HepG2 (cell line): ENCODE data around the gene LIMK2. TPM values are rescaled to one million over a fixed set of nuclear protein-coding genes. Genes with fewer than 3 reads are reported as not detected.

Experiments used
- ATAC-seq: fragments of 200-7000 bp; cut with Tn5 transposase; 3 replicates; pipeline ENCODE4 v1.9.1; 2020; ENCODE audit warnings: mild to moderate bottlenecking, moderate library complexity
- BruUV-seq: library from RNA; stranded (reverse); fragments of 400-500 nt; replicated peaks from 2 replicates; lab custom pipeline; 2021; lab: Mats Ljungman, UMichigan
- CTCF ChIA-PET: fragments of 300-600 bp; formaldehyde crosslinking; extraction: SDS; loops from one replicate; lab custom pipeline; 2021; ENCODE audit warnings: low total read pairs, inconsistent platforms, low intra/inter-chr PET ratio; lab: Yijun Ruan, JAX
- POLR2A ChIA-PET: fragments of 350-600 bp; sonication (Branson Sonifier 250); formaldehyde crosslinking; loops from one replicate; lab custom pipeline; 2020; ENCODE audit warnings: antibody characterized with exemption, inconsistent platforms; lab: Yijun Ruan, JAX
- DNase-seq: peaks from one replicate; pipeline ENCODE4 v3.0.0-alpha.2; 2015; ENCODE audit warnings: low spot score
- FAIRE-seq: peaks from 3 replicates; lab custom pipeline; 2011; peaks lifted over from hg19 to GRCh38; lab: Jason Lieb, UNC
- H2AFZ ChIP-seq: one replicate; pipeline ENCODE4 v1.6.1; 2011; ENCODE audit warnings: low read length, inconsistent platforms
- H3K27ac ChIP-seq: fragments of 300-600 bp; 3 replicates; pipeline ENCODE4 v1.8.0; 2011; ENCODE audit warnings: mixed run types, mild to moderate bottlenecking, mixed read lengths, low read length, inconsistent platforms; ENCODE audit not compliant: insufficient read depth; ENCODE audit errors: extremely low read length
- H3K27me3 ChIP-seq, 2 experiments: fragments of 200-600 bp in 1 of 2; 2 replicates in 1 of 2; 3 replicates in 1 of 2; pipeline versions ENCODE4 v1.6.0 to v1.8.0; 2011; ENCODE audit warnings: low read length in 2 of 2, mild to moderate bottlenecking in 2 of 2, moderate library complexity in 2 of 2, inconsistent platforms in 1 of 2; ENCODE audit not compliant: insufficient read depth in 2 of 2, control insufficient read depth in 1 of 2
- H3K36me3 ChIP-seq, 2 experiments: fragments of 200-600 bp in 1 of 2; replicated peaks in 1 of 2; 2 replicates in 1 of 2; 3 replicates in 1 of 2; pipeline versions ENCODE4 v1.5.1 to v1.8.0; 2011; ENCODE audit warnings: low read length in 2 of 2, inconsistent platforms in 1 of 2; ENCODE audit not compliant: insufficient read depth in 2 of 2, control insufficient read depth in 1 of 2
- H3K4me1 ChIP-seq: 2 replicates; pipeline ENCODE4 v1.5.1; 2012; ENCODE audit warnings: low read length, inconsistent platforms; ENCODE audit not compliant: insufficient read depth
- H3K4me2 ChIP-seq: 2 replicates; pipeline ENCODE4 v1.6.0; 2011; ENCODE audit warnings: low read depth, low read length, inconsistent platforms
- H3K4me3 ChIP-seq, 3 experiments: fragments of 200-600 bp in 1 of 3; sonication (generic), shearing (Covaris generic) in 1 of 3; replicated peaks in 1 of 3; 2 replicates each; pipeline ENCODE4 v1.5.1; 2011 to 2016; ENCODE audit warnings: low read length in 3 of 3, inconsistent platforms in 2 of 3, low read depth in 2 of 3, mild to moderate bottlenecking in 2 of 3, control low read depth in 1 of 3, mixed read lengths in 1 of 3; ENCODE audit not compliant: insufficient read depth in 1 of 3
- H3K79me2 ChIP-seq: one replicate; pipeline ENCODE4 v1.6.1; 2011; ENCODE audit warnings: low read length, inconsistent platforms; ENCODE audit not compliant: insufficient read depth
- H3K9ac ChIP-seq: 2 replicates; pipeline ENCODE4 v1.6.0; 2011; ENCODE audit warnings: mild to moderate bottlenecking, low read depth, low read length, inconsistent platforms; ENCODE audit not compliant: insufficient read depth
- H3K9me3 ChIP-seq: 2 replicates; pipeline ENCODE4 v1.5.1; 2012; ENCODE audit warnings: mild to moderate bottlenecking, low read length
- H4K20me1 ChIP-seq: 2 replicates; pipeline ENCODE4 v1.6.0; 2011; ENCODE audit warnings: inconsistent platforms, mild to moderate bottlenecking, low read length, moderate library complexity; ENCODE audit not compliant: insufficient read depth
- ISX ChIP-seq: sonication (generic); formaldehyde crosslinking; conservative IDR thresholded peaks from 2 replicates; pipeline ENCODE4 v1.5.0; 2020; ENCODE audit warnings: missing genetic modification reagents
- SAP130 ChIP-seq: IDR thresholded peaks from 2 replicates; pipeline ENCODE4 v1.6.1; 2016; ENCODE audit warnings: low read depth
- SCMH1 ChIP-seq: sonication (generic); formaldehyde crosslinking; IDR thresholded peaks from 2 replicates; pipeline ENCODE4 v1.9.0; 2021; ENCODE audit warnings: missing genetic modification reagents, mild to moderate bottlenecking, borderline replicate concordance
- TCF7L2 ChIP-seq: IDR thresholded peaks from 2 replicates; pipeline ENCODE4 v1.6.1; 2011; ENCODE audit warnings: mild to moderate bottlenecking, low read depth, low read length, moderate library complexity
- ZBTB1 ChIP-seq: sonication (generic); formaldehyde crosslinking; IDR thresholded peaks from 2 replicates; pipeline ENCODE4 v1.4.0; 2020; ENCODE audit warnings: missing genetic modification reagents, borderline replicate concordance
- ZNF335 ChIP-seq: sonication (generic); formaldehyde crosslinking; IDR thresholded peaks from 2 replicates; pipeline ENCODE4 v1.4.0; 2020; ENCODE audit warnings: missing genetic modification reagents
- ZNF776 ChIP-seq: sonication (generic); formaldehyde crosslinking; IDR thresholded peaks from 2 replicates; pipeline ENCODE4 v1.4.0; 2020; ENCODE audit warnings: mild to moderate bottlenecking, missing genetic modification reagents
- WGBS: methylation state at CpG from one replicate; pipeline ENCODE4 v1.1.6; 2017; ENCODE audit warnings: low lambda C conversion rate; 5-methylcytosine and 5-hydroxymethylcytosine counted together
- in situ Hi-C: cut with HindIII; loops from 2 replicates; pipeline ENCODE4 v1.10.0; 2017; ENCODE audit warnings: low pct_unique_long_range_greater_than_20kb; ENCODE audit not compliant: extremely low pct_ligation_motif_present
- intact Hi-C: fragments of 100-400 bp; cut with micrococcal nuclease; formaldehyde crosslinking; loops from one replicate; pipeline ENCODE4 v1.10.0; 2022; ENCODE audit not compliant: unreplicated experiment
- polyA plus RNA-seq, 8 experiments: library from polyadenylated mRNA; depleted of rRNA in 3 of 8; stranded (reverse) in 7 of 8; unstranded in 1 of 8; fragments of >200 nt; fragmentation: Illumina TruSeq in 4 of 8; extraction: Trizol in 4 of 8; gene quantifications; 2 replicates each; pipeline versions ENCODE4 v1.2.1 to v1.2.3, GENCODE V29; 2011 to 2016; ENCODE audit warnings: low read depth in 4 of 8, missing spikeins in 1 of 8, mixed read lengths in 1 of 8; ENCODE audit not compliant: insufficient read depth in 1 of 8
- total RNA-seq, 5 experiments: library from RNA; depleted of rRNA; stranded (reverse); fragments of >200 nt; fragmentation: Illumina TruSeq; extraction: Trizol; gene quantifications; 2 replicates each; pipeline ENCODE4 v1.2.3, GENCODE V29; 2016; ENCODE audit warnings: low read depth in 1 of 5
- TF ChIP-seq, protein P1 (sequence below): sonication (generic); formaldehyde crosslinking; IDR thresholded peaks from 2 replicates; pipeline ENCODE4 v1.8.0; 2023; ENCODE audit warnings: mild to moderate bottlenecking, missing genetic modification reagents
- TF ChIP-seq, protein P2 (sequence below): sonication (generic); formaldehyde crosslinking; IDR thresholded peaks from 2 replicates; pipeline ENCODE4 v1.5.0; 2020; ENCODE audit warnings: missing genetic modification reagents
- TF ChIP-seq, protein P3 (sequence below): sonication (generic); formaldehyde crosslinking; conservative IDR thresholded peaks from 2 replicates; pipeline ENCODE4 v1.4.0; 2020; ENCODE audit warnings: mild to moderate bottlenecking, missing genetic modification reagents, moderate library complexity

The LIMK2 gene
- total and polyA plus RNA-seq, 2 of the 13 experiments (the other 11 are each of a cell fraction or from before 2014, with no cell fraction given), result 20.9 to 29.8 TPM

DNA sequence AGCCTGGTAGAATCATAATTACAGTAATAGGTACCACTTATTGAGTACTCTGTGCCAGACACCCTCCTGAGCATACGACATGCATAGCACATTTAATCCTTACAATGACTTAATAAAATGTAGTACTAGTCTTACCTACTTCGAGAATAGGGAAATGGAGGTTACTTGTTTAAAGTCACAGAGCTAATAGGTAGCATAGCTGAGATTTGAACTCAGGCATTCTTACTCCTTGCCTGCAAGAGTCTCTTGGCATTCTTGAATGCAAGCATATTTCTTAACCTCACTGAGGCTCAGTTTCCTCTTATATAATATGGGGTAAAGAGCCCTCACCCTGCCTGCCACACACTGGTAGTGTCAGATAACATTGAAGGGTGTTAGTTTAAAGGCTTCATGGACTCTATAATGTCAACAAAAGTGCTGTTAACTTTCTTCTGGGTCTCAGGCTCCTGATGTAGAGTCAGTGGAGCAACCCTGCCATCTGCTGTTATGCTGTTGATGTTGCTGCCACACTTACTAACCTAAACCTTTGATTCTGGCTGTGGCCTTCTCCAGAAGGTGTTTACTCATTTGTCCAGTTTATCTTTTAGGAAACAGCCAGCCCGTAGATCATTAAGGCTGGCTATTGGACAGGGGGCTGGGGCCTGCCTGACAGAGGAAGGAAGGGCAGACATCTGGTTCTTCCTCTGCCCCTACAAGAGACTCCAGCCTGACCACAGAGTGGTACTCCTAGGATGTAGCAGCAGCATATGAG, 18.9 kb downstream of the LIMK2 start (continued):
- TF ChIP-seq, protein P1, sequence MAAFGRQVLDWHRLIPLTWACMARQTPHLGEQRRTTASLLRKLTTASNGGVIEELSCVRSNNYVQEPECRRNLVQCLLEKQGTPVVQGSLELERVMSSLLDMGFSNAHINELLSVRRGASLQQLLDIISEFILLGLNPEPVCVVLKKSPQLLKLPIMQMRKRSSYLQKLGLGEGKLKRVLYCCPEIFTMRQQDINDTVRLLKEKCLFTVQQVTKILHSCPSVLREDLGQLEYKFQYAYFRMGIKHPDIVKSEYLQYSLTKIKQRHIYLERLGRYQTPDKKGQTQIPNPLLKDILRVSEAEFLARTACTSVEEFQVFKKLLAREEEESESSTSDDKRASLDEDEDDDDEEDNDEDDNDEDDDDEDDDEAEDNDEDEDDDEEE, result no peak

DNA sequence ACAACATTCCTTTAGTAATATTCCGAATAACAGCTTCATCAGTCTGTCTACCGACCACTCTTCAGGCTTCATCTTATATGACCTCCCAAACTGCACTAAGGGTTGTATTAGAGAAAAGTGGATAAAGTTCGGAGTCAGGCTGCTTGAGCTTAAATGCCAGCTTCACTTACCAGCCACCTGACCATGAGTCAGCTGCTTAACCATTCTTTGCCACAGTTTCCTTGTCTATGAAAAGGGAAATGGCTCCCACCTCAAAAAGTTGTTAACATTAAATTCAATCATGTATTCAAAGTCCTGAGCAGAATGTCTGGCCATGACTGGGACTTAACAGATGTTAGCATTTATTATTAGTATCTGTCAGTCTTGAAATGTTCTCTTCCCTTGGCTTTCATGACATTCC, 20.9 kb downstream of the LIMK2 start:
- ChIA-PET CTCF (interaction anchor here (1.2 to 2.9 kb wide), 2 partner anchors 22 to 34 kb away, joined by 4 to 34 read pairs; partner anchors contain the start of gene LIMK2), POLR2A (interaction anchor here (1.1 to 11.8 kb wide), 2 partner anchors 10 to 21 kb away, joined by 3 to 168 read pairs; partner anchors contain the start of gene LIMK2)
- Histone ChIP-seq H3K4me1 (peaks cover 41% of the 10 kb centered on the region), H3K79me2 (peaks cover 52% of the 10 kb centered on the region), H2AFZ (no peak overlapping the region), H3K9me3 (no peaks in the 10 kb centered on the region), H3K4me2 (no peak overlapping the region), H4K20me1 (peaks cover 6% of the 10 kb centered on the region; the same call in 1 of the 2 replicates), H3K36me3 (peaks cover 17 to 54% of the 10 kb centered on the region in 2 experiments), H3K9ac (no peak overlapping the region), H3K27ac (no peak overlapping the region), H3K27me3 (no peaks in the 10 kb centered on the region), H3K4me3 (no peak overlapping the region)
- in situ Hi-C loops, result loop anchor here (5.0 kb wide), 1 partner anchor 36 kb away; no protein-coding TSS in a partner anchor
- 97% methylated on average over 3 of the region's 3 CpGs for WGBS
- intact Hi-C loops, result loop anchor here (5.0 kb wide), 1 partner anchor 71 kb away; the partner anchor contains the start of gene RNF185
- ATAC-seq (no peak), FAIRE-seq (no peak), DNase-seq (no peak)
- TF ChIP-seq ZNF335 (CRISPR knock-in tag), result no peak
- no TSS peak for BruUV-seq

DNA sequence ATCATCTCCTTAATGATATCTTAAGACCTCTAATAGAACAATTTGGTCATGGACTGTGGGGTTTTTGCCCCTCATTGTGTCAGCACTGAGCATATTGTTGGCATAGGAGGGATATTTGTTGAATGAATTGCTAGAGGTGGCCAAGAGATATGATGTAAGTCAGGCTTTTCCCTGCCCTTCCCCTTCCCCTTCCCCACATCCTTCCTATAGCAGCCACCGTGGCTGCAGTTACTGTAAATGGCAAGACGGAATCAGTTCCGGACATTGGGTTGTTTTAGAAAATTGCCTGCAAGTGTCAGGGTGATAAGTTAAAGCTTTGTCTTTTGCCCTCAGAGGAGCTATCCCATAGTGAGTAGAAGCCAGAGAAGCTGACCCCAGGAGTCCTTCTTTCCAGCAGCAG, 23.0 kb downstream of the LIMK2 start:
- intact Hi-C loops (no loop called here), in situ Hi-C loops (no loop called here)
- peaks cover 50% of the 10 kb centered on the region for H3K79me2 ChIP-seq
- peaks cover 20 to 67% of the 10 kb centered on the region in 2 experiments for H3K36me3 ChIP-seq
- 95% methylated on average over 3 of the region's 3 CpGs for WGBS
- H3K27me3 ChIP-seq, result no peaks in the 10 kb centered on the region
- no peak for ATAC-seq
- peaks cover 30% of the 10 kb centered on the region for H3K4me1 ChIP-seq
- H3K4me3 ChIP-seq, result no peak overlapping the region
- FAIRE-seq, result no peak
- H3K4me2 ChIP-seq, result no peak overlapping the region
- POLR2A ChIA-PET, result no interaction called here
- CTCF ChIA-PET, result no interaction called here
- H3K27ac ChIP-seq, result no peak overlapping the region
- DNase-seq, result no peak
- no peak overlapping the region for H2AFZ ChIP-seq
- BruUV-seq, result no TSS peak
- no peaks in the 10 kb centered on the region for H3K9me3 ChIP-seq
- H4K20me1 ChIP-seq, result peaks cover 12% of the 10 kb centered on the region; the same call in 1 of the 2 replicates
- no peak overlapping the region for H3K9ac ChIP-seq
- TF ChIP-seq, protein P2, sequence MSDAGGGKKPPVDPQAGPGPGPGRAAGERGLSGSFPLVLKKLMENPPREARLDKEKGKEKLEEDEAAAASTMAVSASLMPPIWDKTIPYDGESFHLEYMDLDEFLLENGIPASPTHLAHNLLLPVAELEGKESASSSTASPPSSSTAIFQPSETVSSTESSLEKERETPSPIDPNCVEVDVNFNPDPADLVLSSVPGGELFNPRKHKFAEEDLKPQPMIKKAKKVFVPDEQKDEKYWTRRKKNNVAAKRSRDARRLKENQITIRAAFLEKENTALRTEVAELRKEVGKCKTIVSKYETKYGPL (CRISPR knock-in tag), result no peak
- TF ChIP-seq, protein P3, sequence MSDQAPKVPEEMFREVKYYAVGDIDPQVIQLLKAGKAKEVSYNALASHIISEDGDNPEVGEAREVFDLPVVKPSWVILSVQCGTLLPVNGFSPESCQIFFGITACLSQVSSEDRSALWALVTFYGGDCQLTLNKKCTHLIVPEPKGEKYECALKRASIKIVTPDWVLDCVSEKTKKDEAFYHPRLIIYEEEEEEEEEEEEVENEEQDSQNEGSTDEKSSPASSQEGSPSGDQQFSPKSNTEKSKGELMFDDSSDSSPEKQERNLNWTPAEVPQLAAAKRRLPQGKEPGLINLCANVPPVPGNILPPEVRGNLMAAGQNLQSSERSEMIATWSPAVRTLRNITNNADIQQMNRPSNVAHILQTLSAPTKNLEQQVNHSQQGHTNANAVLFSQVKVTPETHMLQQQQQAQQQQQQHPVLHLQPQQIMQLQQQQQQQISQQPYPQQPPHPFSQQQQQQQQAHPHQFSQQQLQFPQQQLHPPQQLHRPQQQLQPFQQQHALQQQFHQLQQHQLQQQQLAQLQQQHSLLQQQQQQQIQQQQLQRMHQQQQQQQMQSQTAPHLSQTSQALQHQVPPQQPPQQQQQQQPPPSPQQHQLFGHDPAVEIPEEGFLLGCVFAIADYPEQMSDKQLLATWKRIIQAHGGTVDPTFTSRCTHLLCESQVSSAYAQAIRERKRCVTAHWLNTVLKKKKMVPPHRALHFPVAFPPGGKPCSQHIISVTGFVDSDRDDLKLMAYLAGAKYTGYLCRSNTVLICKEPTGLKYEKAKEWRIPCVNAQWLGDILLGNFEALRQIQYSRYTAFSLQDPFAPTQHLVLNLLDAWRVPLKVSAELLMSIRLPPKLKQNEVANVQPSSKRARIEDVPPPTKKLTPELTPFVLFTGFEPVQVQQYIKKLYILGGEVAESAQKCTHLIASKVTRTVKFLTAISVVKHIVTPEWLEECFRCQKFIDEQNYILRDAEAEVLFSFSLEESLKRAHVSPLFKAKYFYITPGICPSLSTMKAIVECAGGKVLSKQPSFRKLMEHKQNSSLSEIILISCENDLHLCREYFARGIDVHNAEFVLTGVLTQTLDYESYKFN (CRISPR knock-in tag), result no peak
- TF ChIP-seq ISX (CRISPR knock-in tag), result no peak
- TF ChIP-seq ZNF776, result no peak
- no peak for TF ChIP-seq ZBTB1 (CRISPR knock-in tag)
- TF ChIP-seq SCMH1 (CRISPR knock-in tag), result no peak
- TF ChIP-seq TCF7L2, result no peak
- TF ChIP-seq SAP130, result no peak
